A673 (cell line): ENCODE data around the gene CEACAM21.

Source experiments
- CTCF ChIP-seq: fragments of 300-800, 200-600 bp; sonication (generic); conservative IDR thresholded peaks from 2 replicates; pipeline ENCODE4 v1.5.1; 2017; ENCODE audit warnings: low read depth, mild to moderate bottlenecking, antibody characterized with exemption, low read length, moderate library complexity, mixed read lengths
- EZH2 ChIP-seq: fragments of 200-600 bp; sonication (generic); IDR thresholded peaks from 2 replicates; pipeline ENCODE4 v1.6.1; 2017; ENCODE audit warnings: borderline replicate concordance, low read depth, mild to moderate bottlenecking, mixed read lengths, antibody characterized with exemption, low read length; ENCODE audit not compliant: poor library complexity, severe bottlenecking

GRCh38 chr19:41551212-41551610 lies 24.8 kb upstream of the CEACAM21 start:
- TF ChIP-seq CTCF (no peak), EZH2 (no peak)
